ENCODE measurements around the gene CKMT1A. TPM values are rescaled to one million over a fixed set of nuclear protein-coding genes. Genes with fewer than 3 reads are reported as not detected.
"Not testable (repeated sequence)": the region's sequence is repeated elsewhere in the genome, so short reads cannot be mapped to it uniquely, and the experiment has no call there.

The CKMT1A gene
- 13.9 TPM for polyA plus RNA-seq (2013, experiment 1 of 2)
- polyA plus RNA-seq (2013, experiment 2 of 2) = 16.2 TPM

DNA sequence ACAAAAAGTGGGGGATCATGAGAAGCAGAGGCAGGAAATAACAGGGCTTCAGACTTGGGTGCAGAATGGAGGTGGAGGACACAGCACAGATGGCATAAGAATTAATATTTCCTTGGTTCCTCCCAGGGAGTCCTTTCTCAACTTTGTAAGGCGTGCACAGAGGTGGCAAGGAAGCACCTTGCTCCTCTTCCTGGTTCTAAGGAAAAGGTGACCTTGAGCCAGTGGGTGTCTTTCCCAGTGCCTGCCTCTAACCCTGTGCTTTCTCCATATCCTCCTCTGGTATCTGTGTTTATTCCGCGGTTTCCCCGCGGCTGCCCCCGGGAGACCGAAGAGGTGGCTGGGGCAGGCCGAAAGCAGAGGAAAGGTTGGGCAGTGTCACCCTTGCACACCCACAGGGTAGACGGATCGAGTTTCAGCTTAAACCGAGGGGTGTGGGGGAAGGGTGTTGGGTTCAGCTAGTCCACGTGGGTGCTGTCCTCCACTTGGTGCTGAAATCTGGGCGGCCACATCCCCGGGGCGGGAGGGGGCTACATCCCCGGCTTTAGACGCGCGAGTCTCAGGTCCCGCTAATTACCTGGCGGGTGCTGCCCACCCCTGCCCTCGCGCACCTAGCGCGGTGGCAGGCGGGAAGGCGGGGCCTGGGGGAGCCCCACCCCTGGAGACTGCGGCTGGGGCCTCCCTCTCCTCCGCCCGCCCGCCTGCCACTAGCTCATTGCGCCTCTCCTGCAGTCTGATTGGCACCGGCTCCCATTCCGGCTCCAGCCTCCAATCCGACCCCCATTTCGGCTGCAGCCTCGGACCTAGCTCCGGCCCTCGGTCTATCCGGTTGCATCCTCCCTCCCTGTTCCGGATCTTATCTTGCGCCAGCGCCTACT, at the start of gene CKMT1A:
Gene CKMT1A, plus strand, starts transcription at position 712 of the 875 bp plus-strand sequence. CDS start 192 bp downstream, outside the sequence.
- WGBS = no CpG with 5 or more reads among the region's 43 CpGs
- not testable (repeated sequence) for H3K4me3 ChIP-seq (ENCODE audit: low read length); H3K27me3 ChIP-seq (ENCODE audit: insufficient read depth, low read length); H3K9me3 ChIP-seq (ENCODE audit: insufficient read depth, low read depth, low read length); H3K36me3 ChIP-seq (ENCODE audit: insufficient read depth, low read length); H3K4me1 ChIP-seq (ENCODE audit: insufficient read depth, low read length); H3K27ac ChIP-seq (ENCODE audit: low read depth, low read length); H3K9ac ChIP-seq (ENCODE audit: low read depth, low read length)

DNA sequence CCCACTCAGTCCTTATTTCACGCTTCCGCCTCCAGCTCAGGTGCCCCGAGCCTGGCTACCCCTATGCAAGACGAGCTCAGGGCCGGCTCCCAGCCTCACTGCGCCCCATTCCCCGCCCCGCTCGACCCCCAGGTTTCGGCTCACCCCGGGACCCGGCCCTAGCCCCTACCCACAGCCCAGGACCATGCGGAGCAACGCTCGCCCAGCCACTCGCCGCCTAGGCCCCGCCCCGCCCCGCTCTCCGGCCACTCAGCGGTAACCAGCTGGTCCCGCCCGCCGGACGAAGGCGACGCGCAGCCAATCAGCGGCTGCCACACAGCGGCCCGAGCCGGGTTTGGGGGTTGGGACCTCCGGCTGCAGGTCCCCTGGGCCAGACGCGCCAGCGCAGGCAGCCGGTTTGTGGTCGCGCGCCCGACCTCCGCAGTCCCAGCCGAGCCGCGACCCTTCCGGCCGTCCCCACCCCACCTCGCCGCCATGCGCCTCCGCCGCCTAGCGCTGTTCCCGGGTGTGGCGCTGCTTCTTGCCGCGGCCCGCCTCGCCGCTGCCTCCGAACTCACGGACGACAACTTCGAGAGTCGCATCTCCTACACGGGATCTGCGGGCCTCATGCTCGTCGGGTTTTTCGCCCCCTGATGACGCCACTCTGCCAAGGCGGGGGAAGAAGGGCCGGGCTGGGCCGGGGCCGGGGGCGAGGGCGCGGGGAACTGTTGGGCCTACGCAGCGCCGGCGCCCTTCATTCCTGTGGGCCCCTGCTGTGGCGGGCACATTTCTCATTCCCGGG, 44.8 kb upstream of the CKMT1A start, which contains the start of gene CATSPER2:
Gene CATSPER2, minus strand, starts transcription at position 196 of the 781 bp plus-strand sequence. CDS start 783 bp downstream, outside the sequence.
- no peak within 1 kb of the TSS for H3K9ac ChIP-seq (ENCODE audit: low read depth, low read length)
- H3K36me3 ChIP-seq (ENCODE audit: insufficient read depth, low read length) = 0 out of 2 replicates have a peak, but pooled peaks cover 6% of the 10 kb centered on the region
- no peaks in the 10 kb centered on the region for H3K27me3 ChIP-seq (ENCODE audit: insufficient read depth, low read length)
- H3K27ac ChIP-seq (ENCODE audit: low read depth, low read length) = no peak within 1 kb of the TSS
- no peak within 1 kb of the TSS for H3K4me3 ChIP-seq (ENCODE audit: low read length)
- peaks cover 7% of the 10 kb centered on the region; the same call in 1 of the 2 replicates for H3K9me3 ChIP-seq (ENCODE audit: insufficient read depth, low read depth, low read length)
- 96% methylated on average over 85 of the region's 85 CpGs for WGBS
- H3K4me1 ChIP-seq (ENCODE audit: insufficient read depth, low read length) = no peaks in the 10 kb centered on the region

DNA sequence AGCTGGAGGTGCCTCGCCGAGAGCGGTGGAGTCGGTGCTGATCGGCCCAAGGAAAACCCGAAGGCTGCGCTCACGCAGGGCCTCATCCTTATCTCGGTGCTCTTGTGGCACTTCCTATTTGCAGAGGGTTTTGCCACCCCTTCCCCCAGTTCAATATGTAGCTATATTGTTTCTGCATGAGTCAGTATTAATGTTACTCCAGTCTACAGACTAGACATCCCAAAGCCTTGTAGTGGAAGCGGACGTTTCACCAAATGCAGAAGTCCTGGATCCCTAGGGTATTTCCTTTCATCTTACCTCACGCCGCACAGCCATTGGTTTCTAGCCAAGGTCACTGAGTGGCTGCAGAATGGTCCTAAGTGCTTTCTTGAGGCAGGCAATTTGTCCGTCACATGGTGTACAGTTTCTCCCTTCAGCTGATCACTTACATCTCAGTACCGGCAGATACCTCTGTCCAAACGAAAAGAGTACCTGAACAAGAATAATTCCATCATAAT, 44.2 kb upstream of the CKMT1A start:
- H3K36me3 ChIP-seq (ENCODE audit: insufficient read depth, low read length); H3K4me1 ChIP-seq (ENCODE audit: insufficient read depth, low read length); H3K4me3 ChIP-seq (ENCODE audit: low read length); H3K27ac ChIP-seq (ENCODE audit: low read depth, low read length); H3K9ac ChIP-seq (ENCODE audit: low read depth, low read length); H3K9me3 ChIP-seq (ENCODE audit: insufficient read depth, low read depth, low read length); H3K27me3 ChIP-seq (ENCODE audit: insufficient read depth, low read length): not testable (repeated sequence)
- WGBS = 97% methylated on average over 15 of the region's 16 CpGs

DNA sequence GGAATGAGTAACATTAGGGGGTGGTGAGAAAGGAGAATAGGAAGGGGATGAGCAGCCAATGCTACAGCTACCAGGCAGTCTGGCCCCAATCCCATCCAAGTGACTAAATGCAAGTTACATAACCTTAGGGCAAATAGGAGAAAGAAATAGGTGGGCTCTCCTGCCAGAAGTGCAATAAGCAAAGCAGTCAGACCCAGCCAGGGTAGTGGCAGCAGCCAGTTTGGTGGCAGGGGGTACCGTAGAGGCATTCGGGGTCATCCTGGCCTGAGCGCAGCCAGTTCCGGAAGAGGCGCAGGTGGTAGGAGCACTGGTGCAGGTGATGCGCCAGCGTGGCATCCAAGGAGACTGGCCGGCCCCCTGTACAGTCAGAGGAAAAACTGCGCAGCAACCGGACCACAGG, 33.9 kb upstream of the CKMT1A start:
- not testable (repeated sequence) for H3K4me1 ChIP-seq (ENCODE audit: insufficient read depth, low read length); H3K36me3 ChIP-seq (ENCODE audit: insufficient read depth, low read length); H3K9ac ChIP-seq (ENCODE audit: low read depth, low read length); H3K27ac ChIP-seq (ENCODE audit: low read depth, low read length); H3K4me3 ChIP-seq (ENCODE audit: low read length); H3K27me3 ChIP-seq (ENCODE audit: insufficient read depth, low read length); H3K9me3 ChIP-seq (ENCODE audit: insufficient read depth, low read depth, low read length)
- WGBS = no CpG with 5 or more reads among the region's 10 CpGs

DNA sequence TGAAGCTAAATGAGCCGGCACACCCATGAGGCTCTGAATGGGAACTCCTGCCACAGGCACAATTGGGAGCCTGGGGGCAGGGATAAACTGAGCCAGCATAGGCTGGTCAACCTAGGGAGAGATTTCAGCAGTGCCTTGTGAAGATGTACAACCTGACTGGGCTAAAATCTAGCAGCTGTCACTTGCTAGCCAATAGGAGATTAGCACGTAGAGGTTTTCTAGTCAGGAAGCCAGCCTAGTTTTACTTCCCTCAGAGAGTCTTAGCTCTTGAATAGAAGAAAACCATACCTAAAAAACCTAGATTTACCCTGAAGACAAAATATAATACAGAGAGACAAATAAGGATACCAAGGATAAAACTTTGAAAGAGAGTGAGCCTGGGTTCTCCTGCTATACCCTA, 31.4 kb upstream of the CKMT1A start:
- H3K4me3 ChIP-seq (ENCODE audit: low read length); H3K9me3 ChIP-seq (ENCODE audit: insufficient read depth, low read depth, low read length); H3K36me3 ChIP-seq (ENCODE audit: insufficient read depth, low read length); H3K27ac ChIP-seq (ENCODE audit: low read depth, low read length); H3K4me1 ChIP-seq (ENCODE audit: insufficient read depth, low read length); H3K9ac ChIP-seq (ENCODE audit: low read depth, low read length); H3K27me3 ChIP-seq (ENCODE audit: insufficient read depth, low read length): not testable (repeated sequence)
- 100% methylated on average over 1 of the region's 2 CpGs for WGBS

DNA sequence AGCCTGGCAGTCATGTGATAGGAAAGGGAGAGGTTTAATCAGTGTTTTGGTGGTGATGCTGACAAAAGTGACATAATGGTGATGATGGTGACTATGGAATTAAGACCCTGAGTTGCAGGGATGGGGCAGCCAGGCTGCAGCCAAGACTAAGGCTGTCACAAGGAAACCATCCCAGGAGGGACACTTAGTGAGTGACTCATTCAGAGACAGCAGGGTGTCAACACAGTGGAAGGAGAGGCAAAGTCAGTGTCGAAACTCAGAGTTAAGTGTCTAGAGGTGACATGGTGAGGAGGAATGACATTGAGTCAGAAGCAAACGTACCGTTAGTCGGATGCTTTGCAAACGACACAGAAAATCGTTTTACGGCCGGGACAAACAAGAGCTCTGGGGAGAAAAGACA, 30.3 kb upstream of the CKMT1A start:
- H3K4me3 ChIP-seq (ENCODE audit: low read length); H3K9me3 ChIP-seq (ENCODE audit: insufficient read depth, low read depth, low read length); H3K27ac ChIP-seq (ENCODE audit: low read depth, low read length); H3K27me3 ChIP-seq (ENCODE audit: insufficient read depth, low read length); H3K9ac ChIP-seq (ENCODE audit: low read depth, low read length); H3K36me3 ChIP-seq (ENCODE audit: insufficient read depth, low read length); H3K4me1 ChIP-seq (ENCODE audit: insufficient read depth, low read length): not testable (repeated sequence)
- WGBS = no CpG with 5 or more reads among the region's 8 CpGs

DNA sequence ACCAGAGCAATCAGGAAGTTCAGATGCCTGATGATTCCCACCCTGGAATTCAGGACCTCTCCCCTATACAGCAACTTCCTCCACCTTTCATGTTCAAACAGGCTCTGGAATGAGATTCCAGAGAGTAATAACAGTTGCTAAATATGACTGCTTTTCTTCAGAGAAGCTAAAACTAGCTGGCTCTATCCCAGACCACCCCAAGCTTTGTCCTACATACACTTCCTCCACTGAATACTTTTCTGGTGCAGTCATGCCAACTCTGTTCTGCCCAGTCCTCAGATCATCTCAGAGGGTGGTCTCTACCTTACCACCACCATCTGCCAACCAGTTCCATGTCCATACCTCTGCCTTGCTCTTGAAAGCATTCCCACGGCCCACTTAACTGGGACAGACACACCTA, 27.5 kb upstream of the CKMT1A start:
- WGBS = no CpG with 5 or more reads among the region's 1 CpG
- H3K4me1 ChIP-seq (ENCODE audit: insufficient read depth, low read length); H3K4me3 ChIP-seq (ENCODE audit: low read length); H3K36me3 ChIP-seq (ENCODE audit: insufficient read depth, low read length); H3K27me3 ChIP-seq (ENCODE audit: insufficient read depth, low read length); H3K9me3 ChIP-seq (ENCODE audit: insufficient read depth, low read depth, low read length); H3K9ac ChIP-seq (ENCODE audit: low read depth, low read length); H3K27ac ChIP-seq (ENCODE audit: low read depth, low read length): not testable (repeated sequence)

DNA sequence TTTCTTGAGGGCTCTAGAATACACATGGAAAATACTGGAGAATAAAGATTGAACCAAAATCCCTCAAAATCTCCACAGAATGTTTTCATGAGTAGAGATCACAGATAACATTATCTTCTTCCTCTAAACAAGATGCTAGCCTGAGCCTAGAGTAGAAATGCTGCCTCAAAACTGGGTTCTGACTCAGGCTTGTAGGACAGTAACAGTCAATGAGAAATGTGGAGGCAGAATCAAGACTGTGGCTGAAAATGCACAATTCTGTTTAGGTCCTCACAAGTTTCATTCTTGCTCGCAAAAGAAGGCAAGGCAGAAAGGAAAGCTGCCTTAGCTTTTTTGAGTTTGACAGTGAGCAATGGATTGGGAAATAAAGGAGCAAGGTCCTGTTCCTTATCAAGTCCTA, 19.5 kb upstream of the CKMT1A start:
- not testable (repeated sequence) for H3K4me3 ChIP-seq (ENCODE audit: low read length); H3K9ac ChIP-seq (ENCODE audit: low read depth, low read length); H3K27me3 ChIP-seq (ENCODE audit: insufficient read depth, low read length); H3K4me1 ChIP-seq (ENCODE audit: insufficient read depth, low read length); H3K36me3 ChIP-seq (ENCODE audit: insufficient read depth, low read length); H3K9me3 ChIP-seq (ENCODE audit: insufficient read depth, low read depth, low read length); H3K27ac ChIP-seq (ENCODE audit: low read depth, low read length)
- WGBS = no CpG with 5 or more reads among the region's 1 CpG

DNA sequence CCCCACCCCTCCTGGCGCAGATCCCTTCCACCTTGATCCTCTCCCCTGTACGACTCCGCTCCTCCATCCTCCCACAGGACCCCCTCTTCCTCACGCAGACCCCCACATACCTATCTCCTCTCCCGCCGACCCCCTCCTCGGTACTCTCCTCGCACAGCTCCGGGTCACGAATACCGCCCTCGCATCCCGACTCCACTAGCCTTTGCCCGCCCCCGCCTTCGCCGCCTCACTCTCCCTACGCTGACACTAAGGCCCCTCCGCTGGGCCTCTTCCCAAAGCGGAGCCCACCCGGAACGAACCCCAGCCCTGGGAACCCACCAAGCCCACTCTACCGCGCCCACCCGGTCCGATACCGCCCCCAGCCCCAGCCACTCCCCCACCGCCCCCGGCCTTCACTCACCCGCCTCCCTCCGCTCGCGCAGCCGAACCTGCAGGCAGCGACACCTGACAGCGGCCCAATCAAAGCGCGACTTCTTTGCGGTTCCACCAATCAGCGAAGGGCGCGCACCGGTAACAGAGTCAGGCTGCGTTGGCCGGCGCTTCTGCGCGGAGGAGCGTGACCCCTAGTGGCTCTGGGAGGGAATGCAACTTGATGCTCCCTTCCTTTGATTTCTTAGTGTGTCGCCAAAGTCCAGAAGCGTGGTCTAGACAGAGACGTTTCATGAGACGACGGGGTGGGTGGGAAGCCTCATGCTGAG, 3.9 kb upstream of the CKMT1A start:
- H3K4me3 ChIP-seq (ENCODE audit: low read length); H3K9ac ChIP-seq (ENCODE audit: low read depth, low read length); H3K4me1 ChIP-seq (ENCODE audit: insufficient read depth, low read length); H3K27ac ChIP-seq (ENCODE audit: low read depth, low read length); H3K27me3 ChIP-seq (ENCODE audit: insufficient read depth, low read length); H3K9me3 ChIP-seq (ENCODE audit: insufficient read depth, low read depth, low read length); H3K36me3 ChIP-seq (ENCODE audit: insufficient read depth, low read length): not testable (repeated sequence)
- WGBS = no CpG with 5 or more reads among the region's 54 CpGs

DNA sequence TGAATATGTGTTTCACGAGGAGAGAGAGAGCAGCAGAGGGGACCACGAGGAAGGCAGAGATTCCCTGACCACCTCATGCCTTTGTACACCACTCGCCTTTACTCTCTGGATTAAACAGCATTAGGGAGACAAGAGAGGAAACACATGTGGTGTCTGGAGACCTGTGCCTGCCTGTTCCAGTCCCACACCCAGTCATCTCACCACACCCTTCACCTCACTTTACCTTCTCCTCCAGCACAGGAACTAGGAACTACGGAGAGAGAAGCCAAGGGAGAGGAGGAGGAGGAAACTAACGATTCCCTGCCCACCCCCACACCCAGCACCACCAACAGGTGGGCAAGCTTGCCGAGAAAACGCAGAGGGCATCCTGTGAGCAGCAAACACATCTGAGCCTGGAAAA, 980 bp upstream of the CKMT1A start:
- H3K4me1 ChIP-seq (ENCODE audit: insufficient read depth, low read length); H3K27me3 ChIP-seq (ENCODE audit: insufficient read depth, low read length); H3K27ac ChIP-seq (ENCODE audit: low read depth, low read length); H3K36me3 ChIP-seq (ENCODE audit: insufficient read depth, low read length); H3K9ac ChIP-seq (ENCODE audit: low read depth, low read length); H3K9me3 ChIP-seq (ENCODE audit: insufficient read depth, low read depth, low read length); H3K4me3 ChIP-seq (ENCODE audit: low read length): not testable (repeated sequence)
- WGBS = no CpG with 5 or more reads among the region's 7 CpGs

DNA sequence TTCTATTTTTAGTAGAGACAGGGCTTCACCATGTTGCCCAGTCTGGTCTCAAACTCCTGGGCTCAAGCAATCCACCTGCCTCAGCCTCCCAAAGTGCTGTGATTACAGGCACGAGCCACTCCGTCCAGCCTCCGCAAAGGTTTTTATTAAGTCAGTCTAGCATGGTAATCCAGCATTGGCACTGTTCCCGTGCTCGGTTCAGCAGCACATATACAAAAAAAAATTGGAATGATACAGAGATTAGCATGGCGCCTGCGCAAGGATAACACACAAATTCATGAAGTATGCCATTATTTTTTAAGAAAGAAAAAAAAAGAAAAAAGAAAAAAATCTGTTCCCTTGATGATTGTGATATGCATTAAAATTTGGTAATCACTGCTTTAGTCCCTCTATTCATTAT, 8.5 kb downstream of the CKMT1A start:
- 95% methylated on average over 6 of the region's 7 CpGs for WGBS
- no peaks in the 10 kb centered on the region for H3K4me1 ChIP-seq (ENCODE audit: insufficient read depth, low read length)
- H3K36me3 ChIP-seq (ENCODE audit: insufficient read depth, low read length) = peaks cover 4% of the 10 kb centered on the region
- H3K9ac ChIP-seq (ENCODE audit: low read depth, low read length) = no peak overlapping the region
- no peaks in the 10 kb centered on the region for H3K9me3 ChIP-seq (ENCODE audit: insufficient read depth, low read depth, low read length)
- no peaks in the 10 kb centered on the region for H3K27me3 ChIP-seq (ENCODE audit: insufficient read depth, low read length)
- H3K4me3 ChIP-seq (ENCODE audit: low read length) = no peak overlapping the region
- no peak overlapping the region for H3K27ac ChIP-seq (ENCODE audit: low read depth, low read length)
